ENCODE results near the gene LMF1.

GRCh38 chr16:818132-818531 lies 152.7 kb downstream of the LMF1 start:
- TF ChIP-seq REST (IDR thresholded peaks at IDR 0.05; ENCODE audit: insufficient read depth in 1 of 2, low read depth in 2 of 2, low read length in 2 of 2): no peak
- no peak for TF ChIP-seq POLR2AphosphoS5 (IDR thresholded peaks at IDR 0.05; ENCODE audit: low read depth, low read length)
- TF ChIP-seq SIN3A (IDR thresholded peaks at IDR 0.05; ENCODE audit: borderline replicate concordance, insufficient read depth, low read length): no peak
- no peak for TF ChIP-seq TAF1 (IDR thresholded peaks at IDR 0.05; ENCODE audit: borderline replicate concordance, insufficient read depth, low read length)

Data from PFSK-1 (cell line).